ENCODE results near the gene SPTY2D1. TPM values are rescaled to one million over a fixed set of nuclear protein-coding genes. Genes with fewer than 3 reads are reported as not detected.

SPTY2D1 gene
- total RNA-seq, 2 experiments from 2014 or later: 15.6 to 15.8 TPM

DNA sequence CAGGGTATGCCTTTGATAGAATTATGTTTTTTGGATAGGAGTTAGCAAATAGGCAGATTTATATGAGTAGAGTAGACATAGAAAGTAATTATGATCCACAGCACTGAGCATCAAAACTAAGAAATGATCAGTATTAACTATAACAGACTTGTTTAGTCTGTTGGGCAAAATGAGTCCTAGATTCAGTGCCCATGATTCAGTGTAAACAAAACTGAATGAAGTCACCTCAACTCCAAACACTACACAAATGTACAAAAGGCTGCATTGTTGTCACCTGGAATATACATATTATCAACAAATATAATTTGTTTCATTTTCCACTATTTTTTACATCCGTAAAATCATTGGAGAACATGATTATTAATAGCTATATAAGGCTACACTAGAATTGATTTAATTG lies 52.3 kb downstream of the SPTY2D1 start:
- Histone ChIP-seq H4K20me1 (ENCODE audit: insufficient read depth, low read length) (no peaks in the 10 kb centered on the region), H3K4me2 (ENCODE audit: low read length) (no peak overlapping the region), H3K79me2 (ENCODE audit: insufficient read depth, low read depth, low read length) (no peaks in the 10 kb centered on the region), H3K4me1 (ENCODE audit: insufficient read depth, low read length, poor library complexity, severe bottlenecking) (no peaks in the 10 kb centered on the region), H3K9me3 (ENCODE audit: low read length) (no peaks in the 10 kb centered on the region), H2AFZ (ENCODE audit: low read length) (no peak overlapping the region), H3K9me2 (ENCODE audit: insufficient read depth, low read length) (no peaks in the 10 kb centered on the region), H3K27ac (ENCODE audit: low read depth, low read length, poor library complexity, severe bottlenecking) (no peak overlapping the region), H3K4me3 (ENCODE audit: low read depth, low read length, poor library complexity, severe bottlenecking) (no peak overlapping the region), H3K36me3 (ENCODE audit: insufficient read depth, low read length) (no peaks in the 10 kb centered on the region)
- no peak for TF ChIP-seq EZH2phosphoT487 (IDR thresholded peaks at IDR 0.05; ENCODE audit: borderline replicate concordance, low read depth, low read length)
- TF ChIP-seq, protein P1, sequence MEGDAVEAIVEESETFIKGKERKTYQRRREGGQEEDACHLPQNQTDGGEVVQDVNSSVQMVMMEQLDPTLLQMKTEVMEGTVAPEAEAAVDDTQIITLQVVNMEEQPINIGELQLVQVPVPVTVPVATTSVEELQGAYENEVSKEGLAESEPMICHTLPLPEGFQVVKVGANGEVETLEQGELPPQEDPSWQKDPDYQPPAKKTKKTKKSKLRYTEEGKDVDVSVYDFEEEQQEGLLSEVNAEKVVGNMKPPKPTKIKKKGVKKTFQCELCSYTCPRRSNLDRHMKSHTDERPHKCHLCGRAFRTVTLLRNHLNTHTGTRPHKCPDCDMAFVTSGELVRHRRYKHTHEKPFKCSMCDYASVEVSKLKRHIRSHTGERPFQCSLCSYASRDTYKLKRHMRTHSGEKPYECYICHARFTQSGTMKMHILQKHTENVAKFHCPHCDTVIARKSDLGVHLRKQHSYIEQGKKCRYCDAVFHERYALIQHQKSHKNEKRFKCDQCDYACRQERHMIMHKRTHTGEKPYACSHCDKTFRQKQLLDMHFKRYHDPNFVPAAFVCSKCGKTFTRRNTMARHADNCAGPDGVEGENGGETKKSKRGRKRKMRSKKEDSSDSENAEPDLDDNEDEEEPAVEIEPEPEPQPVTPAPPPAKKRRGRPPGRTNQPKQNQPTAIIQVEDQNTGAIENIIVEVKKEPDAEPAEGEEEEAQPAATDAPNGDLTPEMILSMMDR (conservative IDR thresholded peaks at IDR 0.05; ENCODE audit: low read length): no peak
- intact Hi-C loops (cut with micrococcal nuclease; ENCODE audit: unreplicated experiment): no loop called here
- DNase-seq (ENCODE audit: low spot score): no peak
- no TSS peak for BruUV-seq (replicated peaks)
- ChIA-PET CTCF (ENCODE audit: unreplicated experiment) (interaction anchor here (0.6 kb wide), 2 partner anchors 167 to 840 kb away, joined by 3 to 5 read pairs; no protein-coding TSS in a partner anchor), POLR2A (interaction anchor here (0.7 to 1.2 kb wide), 6 partner anchors 9 to 271 kb away, joined by 3 to 6 read pairs (median 4); no protein-coding TSS in a partner anchor)

DNA sequence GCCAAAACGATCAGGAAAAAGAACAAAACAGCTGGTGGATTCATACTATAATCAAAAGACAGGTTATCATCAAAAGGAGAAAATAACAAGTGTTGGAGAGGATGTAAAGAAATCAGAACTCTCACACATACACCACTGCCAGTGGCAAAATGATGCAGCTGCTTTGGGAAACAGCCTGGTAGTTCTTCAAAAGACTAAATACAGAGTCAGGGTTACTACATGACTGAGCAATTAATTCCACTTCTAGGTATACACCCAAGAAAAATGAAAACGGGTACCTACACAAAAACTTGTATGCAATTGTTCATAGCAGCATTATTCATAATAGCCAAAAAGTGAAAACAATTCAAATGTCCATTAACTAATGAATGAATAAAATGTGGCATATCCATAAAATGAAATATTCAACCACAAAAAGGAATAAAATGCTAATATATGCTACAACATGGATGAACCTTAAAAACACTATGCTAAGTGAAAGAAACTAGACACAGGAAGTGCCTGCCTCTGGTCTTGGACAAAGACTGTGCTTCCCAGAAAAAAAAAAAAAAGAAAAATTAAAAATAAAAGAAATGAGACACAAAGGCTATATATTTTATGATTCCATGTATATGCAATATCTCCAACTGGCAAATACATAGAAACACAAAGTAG lies 53.9 kb downstream of the SPTY2D1 start:
- Histone ChIP-seq H3K9me3 (ENCODE audit: low read length) (no peaks in the 10 kb centered on the region), H3K36me3 (ENCODE audit: insufficient read depth, low read length) (no peaks in the 10 kb centered on the region), H3K4me3 (ENCODE audit: low read depth, low read length, poor library complexity, severe bottlenecking) (no peak overlapping the region), H4K20me1 (ENCODE audit: insufficient read depth, low read length) (no peaks in the 10 kb centered on the region), H3K27ac (ENCODE audit: low read depth, low read length, poor library complexity, severe bottlenecking) (no peak overlapping the region), H3K79me2 (ENCODE audit: insufficient read depth, low read depth, low read length) (no peaks in the 10 kb centered on the region), H2AFZ (ENCODE audit: low read length) (no peak overlapping the region), H3K4me1 (ENCODE audit: insufficient read depth, low read length, poor library complexity, severe bottlenecking) (no peaks in the 10 kb centered on the region), H3K9me2 (ENCODE audit: insufficient read depth, low read length) (no peaks in the 10 kb centered on the region), H3K4me2 (ENCODE audit: low read length) (no peak overlapping the region)
- intact Hi-C loops (cut with micrococcal nuclease; ENCODE audit: unreplicated experiment): no loop called here
- DNase-seq (ENCODE audit: low spot score): no peak
- BruUV-seq (replicated peaks): no TSS peak
- TF ChIP-seq, protein P1 (conservative IDR thresholded peaks at IDR 0.05; ENCODE audit: low read length): no peak
- TF ChIP-seq EZH2phosphoT487 (IDR thresholded peaks at IDR 0.05; ENCODE audit: borderline replicate concordance, low read depth, low read length): no peak
- CTCF ChIA-PET (ENCODE audit: unreplicated experiment): no interaction called here
- POLR2A ChIA-PET: interaction anchor here (0.7 to 1.2 kb wide), 3 partner anchors 10 to 57 kb away, joined by 3 to 5 read pairs (median 3); no protein-coding TSS in a partner anchor

DNA sequence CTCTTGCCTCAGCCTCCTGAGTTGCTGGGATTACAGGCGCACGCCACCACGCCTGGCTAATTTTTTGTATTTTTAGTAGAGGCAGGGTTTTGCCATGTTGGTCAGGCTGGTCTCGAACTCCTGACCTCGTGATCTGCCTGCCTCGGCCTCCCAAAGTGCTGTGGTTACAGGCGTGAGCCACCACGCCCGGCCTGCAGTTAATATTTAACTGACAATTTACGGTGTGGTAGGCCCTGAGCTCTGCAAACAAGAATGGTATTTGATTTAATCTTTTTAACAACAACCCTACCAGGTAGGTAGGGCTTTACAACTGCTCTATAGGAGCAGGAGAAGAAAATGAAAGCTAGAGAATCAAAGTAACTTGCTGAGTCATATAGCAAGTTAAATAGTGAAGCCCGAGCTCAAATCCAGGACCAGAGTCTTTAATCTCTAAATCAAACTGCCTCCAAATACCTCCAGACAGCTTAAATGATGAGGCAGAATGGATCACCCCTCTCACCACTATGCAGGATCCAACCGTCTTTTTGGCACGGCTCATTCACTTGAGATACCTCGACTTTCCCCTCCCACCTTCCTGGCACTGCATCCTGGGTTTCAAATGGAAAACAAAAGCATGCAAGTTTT lies 55.1 kb downstream of the SPTY2D1 start:
- no peak overlapping the region for H3K4me2 ChIP-seq (ENCODE audit: low read length)
- POLR2A ChIA-PET: interaction anchor here (1.3 to 1.4 kb wide), 2 partner anchors 9 to 12 kb away, joined by 3 read pairs; no protein-coding TSS in a partner anchor
- no peaks in the 10 kb centered on the region for H4K20me1 ChIP-seq (ENCODE audit: insufficient read depth, low read length)
- H3K27ac ChIP-seq (ENCODE audit: low read depth, low read length, poor library complexity, severe bottlenecking): no peak overlapping the region
- CTCF ChIA-PET (ENCODE audit: unreplicated experiment): no interaction called here
- DNase-seq (ENCODE audit: low spot score): no peak
- TF ChIP-seq EZH2phosphoT487 (IDR thresholded peaks at IDR 0.05; ENCODE audit: borderline replicate concordance, low read depth, low read length): no peak
- TF ChIP-seq, protein P1 (conservative IDR thresholded peaks at IDR 0.05; ENCODE audit: low read length): no peak
- H3K9me2 ChIP-seq (ENCODE audit: insufficient read depth, low read length): no peaks in the 10 kb centered on the region
- intact Hi-C loops (cut with micrococcal nuclease; ENCODE audit: unreplicated experiment): no loop called here
- no peak overlapping the region for H2AFZ ChIP-seq (ENCODE audit: low read length)
- no TSS peak for BruUV-seq (replicated peaks)
- no peaks in the 10 kb centered on the region for H3K4me1 ChIP-seq (ENCODE audit: insufficient read depth, low read length, poor library complexity, severe bottlenecking)
- no peaks in the 10 kb centered on the region for H3K36me3 ChIP-seq (ENCODE audit: insufficient read depth, low read length)
- H3K9me3 ChIP-seq (ENCODE audit: low read length): no peaks in the 10 kb centered on the region
- H3K4me3 ChIP-seq (ENCODE audit: low read depth, low read length, poor library complexity, severe bottlenecking): no peak overlapping the region
- no peaks in the 10 kb centered on the region for H3K79me2 ChIP-seq (ENCODE audit: insufficient read depth, low read depth, low read length)
